Right cardiac atrium (tissue), 5 donors: ENCODE data around the gene MAPKAP1. TPM values are rescaled to one million over a fixed set of nuclear protein-coding genes. Genes with fewer than 3 reads are reported as not detected.

Source experiments
- ATAC-seq, 2 donors: fragments of 200-7000 bp; cut with Tn5 transposase; one replicate each; pipeline versions ENCODE4 v1.8.0 to v1.9.1; 2020; ENCODE audit warnings: moderate library complexity in 2 of 2, mild to moderate bottlenecking in 1 of 2
- DNase-seq, 3 donors: peaks; one replicate each; pipeline ENCODE4 v3.0.0-alpha.2; 2020
- H3K27ac ChIP-seq: one replicate; pipeline ENCODE4 v1.5.1; 2013; ENCODE audit warnings: mild to moderate bottlenecking, low read length, control low read depth, moderate library complexity
- H3K27me3 ChIP-seq: one replicate; pipeline ENCODE4 v1.6.1; 2013; ENCODE audit not compliant: control insufficient read depth, insufficient read depth
- H3K4me1 ChIP-seq: one replicate; pipeline ENCODE4 v1.6.1; 2013; ENCODE audit warnings: low read length; ENCODE audit not compliant: control insufficient read depth, insufficient read depth
- H3K4me3 ChIP-seq: one replicate; pipeline ENCODE4 v1.5.1; 2013; ENCODE audit warnings: low read length, control low read depth
- H3K9me3 ChIP-seq: one replicate; pipeline ENCODE4 v1.6.1; 2013; ENCODE audit warnings: low read length; ENCODE audit not compliant: control insufficient read depth
- WGBS: extraction: QIAGEN DNeasy Blood & Tissue Kit; methylation state at CpG from one replicate; pipeline ENCODE4 v1.1.7; 2013; 5-methylcytosine and 5-hydroxymethylcytosine counted together
- intact Hi-C, 4 donors: fragments of 100-400 bp; cut with DNase I; formaldehyde crosslinking; loops; one replicate each; pipeline versions ENCODE4 v1.11.0 to v1.14.0; 2022 to 2023
- polyA plus RNA-seq: library from polyadenylated mRNA; stranded (reverse); fragments of 200-250 nt; gene quantifications from one replicate; pipeline ENCODE4 v1.2.3, GENCODE V29; 2013
- total RNA-seq, 4 donors: library from RNA; stranded (reverse); fragmentation: NEBNext Ultra II Directional; extraction: Animal tissue kit (Norgen Biotek cat#: 25700); gene quantifications; one replicate each; pipeline ENCODE4 v1.2.1, GENCODE V29; 2021
- donor health status: healthy with polysubstance abuse.
- donor health status: DM: no; HTN: yes; CAD: no.
- donor health status: DM: no; HTN: no; CAD: no.
- donor health status: DM: no; HTN: yes; CAD: no; lungs with severe emphysema.
- donor health status: DM: yes; HTN: yes; CAD: no.

MAPKAP1 gene
- total and polyA plus RNA-seq, 5 donors = 97.1 to 116 (median 108) TPM

- ATAC-seq (no peak), DNase-seq (no peak)
- Histone ChIP-seq H3K9me3 (no peaks in the 10 kb centered on the region), H3K27ac (no peak overlapping the region), H3K27me3 (no peaks in the 10 kb centered on the region), H3K4me3 (no peak overlapping the region), H3K4me1 (no peaks in the 10 kb centered on the region)
- 95% methylated on average over 3 of the region's 3 CpGs for WGBS
- intact Hi-C loops = no loop called here
Observed at GRCh38 chr9:125653325-125653724, 53.7 kb downstream of the MAPKAP1 start.

DNA sequence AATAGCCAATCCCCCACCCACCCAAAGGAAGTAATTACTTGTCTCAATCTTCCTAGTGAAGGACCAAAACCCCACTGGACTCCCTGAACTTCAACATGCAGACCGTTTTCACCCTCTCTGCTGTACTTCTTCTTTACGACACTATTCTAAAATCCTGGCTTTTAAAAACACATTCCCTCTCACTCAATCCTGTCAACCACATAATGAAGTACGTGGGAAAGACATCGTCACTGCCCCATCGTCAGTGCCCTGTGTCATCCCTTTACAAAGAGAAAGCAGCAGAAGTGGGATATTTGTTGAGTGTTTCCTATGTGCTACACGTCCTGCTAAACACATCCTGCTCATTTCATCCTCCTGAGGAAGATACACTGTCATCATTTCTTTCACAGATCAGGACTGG is 54.2 kb downstream of the MAPKAP1 start:
- H3K9me3 ChIP-seq = no peaks in the 10 kb centered on the region
- ATAC-seq (no peak), DNase-seq (no peak)
- H3K27ac ChIP-seq = no peak overlapping the region
- intact Hi-C loops = no loop called here
- 67% methylated on average over 6 of the region's 6 CpGs for WGBS
- no peak overlapping the region for H3K4me3 ChIP-seq
- H3K4me1 ChIP-seq = no peaks in the 10 kb centered on the region
- H3K27me3 ChIP-seq = no peaks in the 10 kb centered on the region

DNA sequence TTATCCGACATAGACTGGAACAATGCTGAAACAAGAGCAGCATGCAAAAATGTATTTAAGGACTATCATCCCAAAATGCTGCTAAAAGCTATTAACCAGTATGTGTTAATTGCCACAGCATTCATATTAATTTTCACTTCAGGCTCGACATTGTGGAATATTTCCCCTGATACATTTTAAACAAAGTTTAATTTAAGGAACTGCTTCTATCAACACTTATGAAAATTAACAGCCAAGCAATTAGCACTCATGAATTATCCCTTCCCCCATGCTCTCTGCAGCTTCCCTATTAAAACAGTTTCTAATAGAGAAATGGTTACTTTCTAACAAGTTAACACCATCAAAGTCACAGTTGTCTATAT is 54.8 kb downstream of the MAPKAP1 start:
- WGBS = 69% methylated on average over 2 of the region's 2 CpGs
- ATAC-seq (no peak), DNase-seq (no peak)
- intact Hi-C loops = no loop called here
- no peaks in the 10 kb centered on the region for H3K27me3 ChIP-seq
- no peak overlapping the region for H3K27ac ChIP-seq
- no peaks in the 10 kb centered on the region for H3K9me3 ChIP-seq
- peaks cover 2% of the 10 kb centered on the region for H3K4me1 ChIP-seq
- H3K4me3 ChIP-seq = no peak overlapping the region

DNA sequence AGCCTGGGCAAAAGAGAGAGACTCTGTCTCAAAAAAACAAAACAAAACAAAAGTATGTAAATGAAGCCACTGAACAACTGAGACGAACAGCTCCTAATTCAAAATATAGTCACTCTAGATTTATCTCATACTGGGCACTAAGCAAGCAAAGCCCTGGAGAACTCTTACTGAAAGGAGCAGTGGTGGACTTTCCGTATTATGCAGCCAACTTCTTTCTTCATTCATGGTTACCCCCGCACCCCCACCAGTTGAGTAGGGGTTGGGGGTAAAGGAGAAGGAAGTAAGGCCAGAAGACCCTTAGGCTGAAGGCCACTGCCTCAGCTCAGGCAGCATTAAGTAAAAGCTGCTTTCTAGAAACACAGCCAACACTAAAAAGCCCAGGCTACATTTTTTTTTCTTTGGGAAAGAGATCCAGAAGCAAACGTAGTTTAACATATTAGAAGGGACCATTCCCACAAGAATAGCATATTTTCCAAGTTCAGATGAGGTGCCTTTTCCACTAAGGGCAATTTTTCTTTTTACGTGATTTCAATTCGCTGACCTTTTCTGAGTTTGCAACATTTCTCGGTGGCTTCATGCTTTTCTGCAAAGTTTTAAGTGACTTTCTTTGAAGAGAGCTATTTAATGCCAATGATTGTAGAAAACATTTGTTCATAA is 55.3 kb downstream of the MAPKAP1 start:
- ATAC-seq = no peak
- DNase-seq = no peak
- peaks cover 2% of the 10 kb centered on the region for H3K4me1 ChIP-seq
- H3K27me3 ChIP-seq = no peaks in the 10 kb centered on the region
- WGBS = 68% methylated on average over 7 of the region's 7 CpGs
- no peaks in the 10 kb centered on the region for H3K9me3 ChIP-seq
- H3K4me3 ChIP-seq = no peak overlapping the region
- intact Hi-C loops = no loop called here
- H3K27ac ChIP-seq = no peak overlapping the region

DNA sequence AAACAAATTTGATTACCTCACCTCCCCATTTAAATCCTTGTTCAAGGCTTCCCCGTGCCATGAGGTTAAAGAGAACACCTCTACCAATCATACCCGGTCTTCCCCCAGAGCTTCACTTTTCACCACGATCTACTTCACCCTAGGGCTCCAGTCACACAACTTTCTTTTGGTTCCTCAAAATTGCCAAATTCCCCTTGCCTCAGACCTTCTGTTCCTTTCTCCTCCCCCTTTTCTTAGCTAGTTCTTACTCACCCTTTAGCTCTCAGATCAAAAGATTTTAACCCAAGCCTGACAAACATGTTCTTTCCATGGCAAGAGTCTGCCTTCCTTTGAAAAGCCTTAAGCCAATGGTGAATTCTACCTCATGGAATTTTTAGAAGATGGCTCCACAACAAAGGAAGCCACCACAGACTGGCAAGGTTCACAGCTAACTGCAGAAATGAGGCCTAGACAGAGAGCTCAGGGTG is 56.7 kb downstream of the MAPKAP1 start:
- no peaks in the 10 kb centered on the region for H3K27me3 ChIP-seq
- no peak overlapping the region for H3K27ac ChIP-seq
- H3K4me1 ChIP-seq = peaks cover 2% of the 10 kb centered on the region
- intact Hi-C loops = no loop called here
- peak in 1 of 2 donors; percentile 45 for ATAC-seq
- DNase-seq = no peak
- WGBS = 70% methylated on average over 3 of the region's 3 CpGs
- no peaks in the 10 kb centered on the region for H3K9me3 ChIP-seq
- no peak overlapping the region for H3K4me3 ChIP-seq

- H3K27me3 ChIP-seq = no peaks in the 10 kb centered on the region
- 79% methylated on average over 4 of the region's 4 CpGs for WGBS
- peaks cover 2% of the 10 kb centered on the region for H3K4me1 ChIP-seq
Observed at GRCh38 chr9:125649826-125650225, 57.2 kb downstream of the MAPKAP1 start.

DNA sequence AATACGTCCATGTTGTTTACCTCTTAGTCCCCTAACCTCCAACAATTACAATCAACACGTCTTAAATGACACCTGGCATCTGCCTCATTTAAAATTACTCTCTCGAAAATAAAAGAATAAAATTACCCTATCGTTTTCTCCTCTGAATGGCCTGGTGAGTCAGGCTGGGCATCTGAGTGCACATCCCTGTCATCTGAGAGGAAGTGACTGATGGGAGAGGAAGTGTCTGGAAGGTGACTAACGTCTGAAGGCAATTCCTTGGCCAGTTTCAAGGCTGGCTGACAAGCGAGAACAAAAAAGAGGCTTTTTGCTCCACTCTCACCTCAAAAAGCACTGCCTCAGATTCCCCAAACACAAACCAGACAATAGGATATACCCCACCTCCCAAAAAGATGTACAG is 57.7 kb downstream of the MAPKAP1 start:
- 59% methylated on average over 6 of the region's 6 CpGs for WGBS
- DNase-seq = peak in 1 of 3 donors; percentile 16
- Histone ChIP-seq H3K9me3 (no peaks in the 10 kb centered on the region), H3K27me3 (no peaks in the 10 kb centered on the region), H3K4me3 (no peak overlapping the region), H3K27ac (no peak overlapping the region), H3K4me1 (peaks cover 2% of the 10 kb centered on the region)
- peak in 1 of 2 donors; percentile 87 for ATAC-seq
- intact Hi-C loops = no loop called here

More at GRCh38 chr9:125649826-125650225, 57.2 kb downstream of the MAPKAP1 start:
- Histone ChIP-seq H3K9me3 (no peaks in the 10 kb centered on the region), H3K4me3 (no peak overlapping the region), H3K27ac (no peak overlapping the region)
- no peak for DNase-seq
- no peak for ATAC-seq
- intact Hi-C loops = no loop called here

- peaks cover 2% of the 10 kb centered on the region for H3K4me1 ChIP-seq
- no peaks in the 10 kb centered on the region for H3K27me3 ChIP-seq
- ATAC-seq (no peak), DNase-seq (no peak)
- intact Hi-C loops = no loop called here
- H3K9me3 ChIP-seq = no peaks in the 10 kb centered on the region
- WGBS = 79% methylated on average over 1 of the region's 1 CpG
- no peak overlapping the region for H3K27ac ChIP-seq
- no peak overlapping the region for H3K4me3 ChIP-seq
Observed at GRCh38 chr9:125648294-125648693, 58.7 kb downstream of the MAPKAP1 start.

DNA sequence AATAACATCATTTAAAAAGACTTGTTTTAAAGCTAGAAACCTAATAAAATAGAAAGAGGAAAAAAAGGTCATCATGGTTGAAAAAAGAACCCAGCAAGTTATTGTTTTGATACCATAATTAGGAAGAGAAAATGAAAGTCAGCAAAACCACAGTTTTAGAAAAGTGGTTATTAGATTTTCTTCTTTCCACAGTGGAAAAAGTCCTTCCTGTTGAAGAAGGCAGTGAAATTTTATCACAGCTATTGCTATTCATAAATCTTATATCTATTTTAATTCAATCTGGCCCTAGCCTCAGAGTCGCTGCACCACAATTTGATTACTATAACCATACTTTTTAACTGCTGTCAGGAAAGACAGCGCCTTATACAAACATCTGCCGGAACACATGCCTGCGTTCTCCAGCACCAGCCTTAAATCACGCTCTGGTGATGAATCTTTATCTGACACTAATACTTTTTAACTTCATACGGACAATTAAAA is 60.3 kb downstream of the MAPKAP1 start:
- Histone ChIP-seq H3K9me3 (no peaks in the 10 kb centered on the region), H3K4me1 (peaks cover 2% of the 10 kb centered on the region), H3K27me3 (no peaks in the 10 kb centered on the region), H3K27ac (no peak overlapping the region), H3K4me3 (peak overlapping the region; percentile 4)
- DNase-seq (no peak), ATAC-seq (no peak)
- 30% methylated on average over 6 of the region's 6 CpGs for WGBS
- intact Hi-C loops = no loop called here

DNA sequence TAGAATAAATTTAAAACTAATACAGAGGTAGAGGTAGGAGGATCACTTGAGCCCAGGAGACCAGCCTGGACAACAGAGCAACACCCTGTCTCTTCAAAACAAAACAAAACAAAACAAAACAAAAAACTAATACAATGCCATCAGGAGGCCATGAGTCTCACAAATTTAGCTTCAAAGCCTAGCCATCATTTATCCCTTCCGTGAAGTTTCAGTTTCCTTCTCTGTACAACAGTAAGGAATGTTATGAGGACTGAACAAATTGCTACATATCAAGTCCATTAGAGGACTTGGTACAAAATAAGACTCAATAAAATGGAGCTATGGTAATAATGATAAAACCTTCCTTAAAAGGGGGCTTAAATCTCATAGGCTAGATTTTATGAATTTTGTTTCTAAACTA is 60.8 kb downstream of the MAPKAP1 start:
- no peak overlapping the region for H3K27ac ChIP-seq
- 24% methylated on average over 1 of the region's 1 CpG for whole genome bisulfite sequencing
- no peak overlapping the region for H3K4me3 ChIP-seq
- intact Hi-C loops = no loop called here
- ATAC-seq (no peak), DNase-seq (no peak)
- H3K9me3 ChIP-seq = no peaks in the 10 kb centered on the region
- peaks cover 2% of the 10 kb centered on the region for H3K4me1 ChIP-seq
- no peaks in the 10 kb centered on the region for H3K27me3 ChIP-seq

DNA sequence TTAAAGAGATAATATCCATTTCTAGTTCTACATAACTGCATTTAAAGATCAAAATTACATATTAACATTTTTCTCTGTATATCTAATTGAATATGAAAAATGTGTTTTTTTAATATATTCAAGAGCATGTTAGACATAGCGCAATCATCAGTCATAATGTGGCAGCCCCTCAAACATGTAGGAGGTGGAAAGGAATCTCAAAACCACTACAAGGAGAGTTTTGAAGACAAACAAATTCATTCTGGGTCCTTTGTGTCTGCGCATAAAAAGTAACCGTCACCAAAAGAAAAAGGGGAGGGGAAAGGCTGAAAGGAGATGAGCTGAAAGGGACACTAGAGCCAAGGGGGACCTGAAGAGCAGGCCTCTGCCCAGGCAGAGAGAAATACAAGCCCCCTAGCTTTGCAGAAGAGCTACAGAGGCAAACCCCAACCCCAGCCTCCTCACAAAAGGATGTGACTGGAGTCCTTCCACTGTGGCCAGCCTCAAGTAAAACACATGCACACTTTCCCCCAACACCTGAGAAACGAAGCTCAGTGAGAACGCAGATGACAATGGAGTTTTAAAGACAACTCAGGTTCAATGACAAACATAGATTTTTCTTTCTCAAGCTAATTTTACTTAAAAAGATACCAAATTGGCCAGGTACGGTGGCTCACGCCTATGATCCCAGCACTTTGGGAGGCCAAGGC is 62.0 kb downstream of the MAPKAP1 start:
- 98% methylated on average over 7 of the region's 7 CpGs for WGBS
- Histone ChIP-seq H3K9me3 (no peaks in the 10 kb centered on the region), H3K4me1 (peaks cover 2% of the 10 kb centered on the region), H3K4me3 (no peak overlapping the region), H3K27ac (no peak overlapping the region), H3K27me3 (no peaks in the 10 kb centered on the region)
- DNase-seq (no peak), ATAC-seq (no peak)
- intact Hi-C loops = no loop called here
